Measurements from ENCODE around the gene TEX48.

TEX48 gene, protein sequence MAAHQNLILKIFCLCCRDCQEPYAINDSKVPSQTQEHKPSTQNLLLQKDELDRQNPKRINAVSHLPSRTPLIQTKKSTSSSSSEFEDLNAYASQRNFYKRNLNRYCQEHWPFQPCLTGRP

DNA sequence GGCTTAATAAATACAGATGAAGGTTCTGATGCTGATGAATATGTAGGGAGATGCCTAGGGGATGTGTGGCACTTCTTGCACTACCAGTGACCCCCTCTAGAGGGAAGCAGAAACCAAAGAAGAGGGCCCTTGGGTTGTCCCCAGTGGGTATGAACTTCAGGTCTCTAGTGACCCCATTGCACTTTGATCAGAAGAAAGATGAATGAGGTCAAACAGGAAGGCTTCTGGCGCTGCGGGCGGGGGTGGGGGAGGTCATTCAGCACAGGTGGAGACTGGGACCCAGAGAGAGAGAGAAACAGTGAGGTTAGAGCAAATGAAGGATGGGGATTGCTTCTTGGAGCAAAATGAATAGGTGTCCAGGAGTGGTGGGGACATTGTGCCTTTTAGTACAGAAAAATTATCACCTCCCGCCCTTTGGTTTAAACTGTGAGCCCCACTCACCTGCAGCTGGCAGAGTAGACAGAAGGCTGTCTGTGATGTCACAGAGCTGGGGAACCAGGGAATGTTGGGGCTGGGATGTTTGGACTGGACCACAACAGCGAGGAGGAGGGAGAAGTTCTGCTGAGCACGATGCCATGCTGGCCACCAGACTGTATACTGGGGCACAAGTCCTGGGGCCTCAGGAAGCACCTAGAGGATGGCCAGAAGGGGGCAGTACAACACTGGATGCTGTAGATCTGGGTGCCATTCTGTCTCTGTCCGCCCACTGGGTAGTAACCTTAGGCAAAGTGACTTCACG is at the start of gene TEX48:
TSS of gene TEX48 (minus strand) at position 599 of the 739 bp plus-strand sequence. CDS start 10,469 bp downstream, outside the sequence.
- TF ChIP-seq GATA3 (IDR thresholded peaks at IDR 0.05; ENCODE audit: low read depth, low read length): no peak
- TF ChIP-seq GATA2 (IDR thresholded peaks at IDR 0.05; ENCODE audit: low read depth, low read length): no peak

DNA sequence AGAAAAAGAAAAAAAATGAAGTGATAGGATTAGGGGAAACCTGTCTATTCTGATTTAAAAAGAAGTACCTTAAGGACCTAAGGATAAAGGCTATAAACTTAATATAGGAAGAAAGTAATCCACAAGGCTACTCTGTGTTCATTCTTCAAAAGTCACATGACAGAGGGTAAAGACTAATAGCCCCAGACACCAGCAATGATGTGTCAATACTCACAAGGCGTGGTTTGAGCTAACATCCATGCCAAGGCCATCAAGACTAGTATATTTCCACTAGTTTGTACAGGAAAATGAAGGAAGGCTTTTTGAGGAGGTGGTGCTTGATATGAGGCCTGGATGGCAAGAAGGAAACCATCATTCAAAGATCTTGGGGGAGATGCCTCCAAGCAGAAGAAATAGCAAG is 49.7 kb upstream of the TEX48 start:
- TF ChIP-seq GATA2 (IDR thresholded peaks at IDR 0.05; ENCODE audit: low read depth, low read length) (no peak), GATA3 (IDR thresholded peaks at IDR 0.05; ENCODE audit: low read depth, low read length) (no peak)

DNA sequence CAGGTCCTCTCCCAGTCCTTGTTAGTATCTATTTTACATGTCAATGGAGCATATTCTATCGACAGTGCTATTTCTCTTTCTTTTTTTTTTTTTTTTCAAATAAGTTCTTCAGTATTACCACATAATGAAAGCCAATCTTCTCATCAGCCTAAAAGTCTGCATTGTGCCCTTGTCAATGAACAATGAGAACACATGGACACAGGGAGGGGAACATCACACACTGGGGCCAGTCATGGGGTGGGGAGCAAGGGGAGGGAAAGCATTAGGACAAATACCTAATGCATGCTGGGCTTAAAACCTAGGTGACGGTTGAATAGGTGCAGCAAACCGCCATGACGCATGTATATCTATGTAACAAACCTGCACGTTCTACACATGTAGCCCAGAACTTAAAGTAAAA is 47.7 kb upstream of the TEX48 start:
- TF ChIP-seq GATA3 (IDR thresholded peaks at IDR 0.05; ENCODE audit: low read depth, low read length) (no peak), GATA2 (IDR thresholded peaks at IDR 0.05; ENCODE audit: low read depth, low read length) (no peak)

DNA sequence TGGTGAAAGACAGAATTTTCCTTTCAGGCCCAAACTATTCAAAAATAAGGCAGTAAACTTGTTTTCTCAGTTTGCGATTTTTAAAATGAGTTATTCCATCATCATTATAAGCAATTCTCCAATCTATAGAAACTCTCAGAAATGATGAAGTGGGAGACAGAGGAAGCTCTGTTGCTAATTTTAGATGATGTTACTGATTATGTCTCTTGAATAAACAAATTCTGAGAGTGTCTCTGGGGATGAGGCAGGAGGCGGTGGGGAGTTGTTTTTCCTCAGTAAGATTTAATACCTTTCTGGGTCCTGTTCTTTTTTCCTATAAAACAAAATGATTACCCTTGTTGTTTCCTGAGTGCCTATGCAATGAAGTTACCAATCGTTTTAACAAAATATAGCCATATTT is 43.9 kb upstream of the TEX48 start:
- no peak for TF ChIP-seq GATA2 (IDR thresholded peaks at IDR 0.05; ENCODE audit: low read depth, low read length)
- TF ChIP-seq GATA3 (IDR thresholded peaks at IDR 0.05; ENCODE audit: low read depth, low read length): no peak

DNA sequence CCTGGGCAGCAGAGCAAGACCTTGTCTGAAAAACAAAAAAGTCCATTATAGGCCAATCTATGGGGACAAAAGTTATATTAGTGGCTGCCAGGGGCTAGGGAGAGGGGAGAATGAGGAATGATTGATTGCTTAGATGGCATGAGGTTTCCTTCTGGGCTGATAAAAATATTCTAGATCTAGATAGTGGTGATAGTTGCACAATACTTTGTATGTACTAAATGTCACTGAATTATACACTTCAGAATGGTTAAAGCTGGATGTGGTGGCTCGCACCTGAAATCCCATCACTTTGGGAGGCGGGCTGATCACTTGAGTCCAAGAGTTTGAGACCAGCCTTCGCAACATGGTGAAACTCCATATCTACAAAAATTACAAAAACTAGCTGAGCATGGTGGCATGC is 42.8 kb upstream of the TEX48 start:
- TF ChIP-seq GATA3 (IDR thresholded peaks at IDR 0.05; ENCODE audit: low read depth, low read length) (no peak), GATA2 (IDR thresholded peaks at IDR 0.05; ENCODE audit: low read depth, low read length) (no peak)

DNA sequence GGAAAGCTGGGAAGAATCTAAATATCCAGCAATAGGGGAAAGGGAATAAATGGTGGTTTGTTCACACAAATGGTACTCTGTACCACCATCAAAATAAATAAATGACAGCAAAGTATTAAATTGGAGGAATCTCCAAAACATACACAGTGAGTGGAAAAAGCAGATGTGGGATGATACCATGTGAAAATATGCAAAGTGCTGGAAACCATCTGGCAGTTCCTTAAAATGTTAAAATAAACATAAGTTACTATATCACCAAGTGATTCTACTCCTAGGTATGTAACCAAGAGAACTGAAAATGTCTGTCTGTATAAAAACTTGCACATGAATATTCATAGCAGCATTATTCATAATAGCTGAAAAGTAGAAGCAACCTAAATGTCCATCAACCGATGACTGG is 41.9 kb upstream of the TEX48 start:
- TF ChIP-seq GATA2 (IDR thresholded peaks at IDR 0.05; ENCODE audit: low read depth, low read length) (no peak), GATA3 (IDR thresholded peaks at IDR 0.05; ENCODE audit: low read depth, low read length) (no peak)

DNA sequence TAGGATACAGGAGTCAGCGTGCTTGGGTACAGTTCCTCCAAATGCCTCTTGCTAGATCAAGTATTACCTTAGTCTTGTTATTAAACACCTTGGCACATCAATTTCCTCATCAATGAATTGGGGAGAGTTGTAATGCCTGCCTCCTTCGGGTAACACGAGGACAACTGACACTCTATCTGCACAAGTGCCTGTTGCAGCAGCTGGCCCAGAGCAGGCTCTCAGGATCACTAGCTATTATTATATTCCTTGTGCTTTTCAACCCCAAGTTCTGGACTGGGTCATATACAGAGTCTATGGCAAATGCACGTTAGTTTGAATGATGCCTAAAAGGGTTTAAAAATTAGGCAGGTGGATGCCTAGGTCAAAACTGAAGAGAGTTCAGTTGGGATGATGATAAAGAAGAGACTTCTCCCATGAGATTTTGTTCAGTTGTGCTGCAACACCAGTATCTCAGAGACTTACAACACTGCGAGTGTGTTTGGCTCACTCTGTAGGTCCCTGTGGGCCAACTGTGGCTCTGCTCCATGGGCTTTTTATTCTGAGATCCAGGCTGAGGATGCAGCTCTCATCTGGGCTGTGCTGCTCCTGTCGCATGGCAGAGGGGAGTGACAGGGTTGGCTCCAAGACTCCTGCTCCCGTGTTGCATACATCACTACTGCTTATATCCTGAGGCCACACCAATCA is 41.1 kb upstream of the TEX48 start:
- TF ChIP-seq GATA2 (IDR thresholded peaks at IDR 0.05; ENCODE audit: low read depth, low read length) (no peak), GATA3 (IDR thresholded peaks at IDR 0.05; ENCODE audit: low read depth, low read length) (no peak)

DNA sequence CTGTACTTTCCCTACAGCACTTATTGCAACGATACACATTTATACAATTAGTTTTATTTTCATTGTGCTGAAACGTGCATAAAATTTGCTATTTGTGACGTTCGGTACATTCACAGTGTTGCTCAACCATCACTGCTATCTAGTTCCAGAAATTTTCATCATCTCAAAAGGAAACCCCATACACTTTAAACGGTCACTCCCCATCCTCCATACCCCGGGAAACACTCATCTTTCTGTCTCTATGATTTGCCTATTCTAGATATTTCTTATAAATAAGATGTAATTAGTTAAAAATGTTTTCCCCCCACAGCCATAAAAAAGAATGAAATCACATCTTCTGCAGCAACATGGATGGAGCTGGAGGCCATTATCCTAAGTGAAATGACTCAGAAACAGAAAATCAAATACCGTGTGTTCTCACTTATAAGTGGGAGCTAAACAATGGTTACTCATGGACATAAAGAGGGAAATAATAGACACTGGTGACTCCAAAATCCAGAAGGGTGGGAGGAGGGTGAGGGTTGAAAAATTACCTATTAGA is 40.2 kb upstream of the TEX48 start:
- TF ChIP-seq GATA3 (IDR thresholded peaks at IDR 0.05; ENCODE audit: low read depth, low read length) (no peak), GATA2 (IDR thresholded peaks at IDR 0.05; ENCODE audit: low read depth, low read length) (no peak)

DNA sequence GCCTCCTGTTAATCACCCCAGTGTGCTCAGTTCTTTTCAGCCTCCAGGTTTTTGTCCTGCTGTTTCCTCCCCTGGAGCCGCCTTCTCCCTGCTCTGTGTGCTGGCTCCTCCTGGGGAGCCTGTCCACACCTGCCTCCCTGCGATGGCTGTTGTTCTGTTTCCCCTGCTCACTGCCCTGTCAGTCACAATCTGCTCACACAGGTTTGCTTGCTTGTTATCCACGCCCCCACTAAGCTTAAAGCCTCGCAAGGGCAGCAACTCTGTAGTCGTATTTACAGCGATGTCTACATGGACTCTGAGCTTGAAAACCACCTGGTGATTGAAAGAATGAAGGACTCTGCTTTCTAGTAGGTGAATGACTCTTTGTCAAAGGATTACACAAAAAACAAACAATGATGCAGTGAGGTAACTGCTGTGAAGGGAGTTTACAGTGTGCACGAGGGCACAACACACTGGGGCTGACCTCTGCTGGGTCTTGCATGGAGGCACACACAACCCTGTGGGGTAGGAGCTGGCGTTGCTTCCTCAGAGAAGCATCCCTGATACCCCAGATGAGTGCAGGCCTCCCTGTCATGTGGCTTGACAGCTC is 39.6 kb upstream of the TEX48 start:
- TF ChIP-seq GATA2 (IDR thresholded peaks at IDR 0.05; ENCODE audit: low read depth, low read length) (no peak), GATA3 (IDR thresholded peaks at IDR 0.05; ENCODE audit: low read depth, low read length) (no peak)

DNA sequence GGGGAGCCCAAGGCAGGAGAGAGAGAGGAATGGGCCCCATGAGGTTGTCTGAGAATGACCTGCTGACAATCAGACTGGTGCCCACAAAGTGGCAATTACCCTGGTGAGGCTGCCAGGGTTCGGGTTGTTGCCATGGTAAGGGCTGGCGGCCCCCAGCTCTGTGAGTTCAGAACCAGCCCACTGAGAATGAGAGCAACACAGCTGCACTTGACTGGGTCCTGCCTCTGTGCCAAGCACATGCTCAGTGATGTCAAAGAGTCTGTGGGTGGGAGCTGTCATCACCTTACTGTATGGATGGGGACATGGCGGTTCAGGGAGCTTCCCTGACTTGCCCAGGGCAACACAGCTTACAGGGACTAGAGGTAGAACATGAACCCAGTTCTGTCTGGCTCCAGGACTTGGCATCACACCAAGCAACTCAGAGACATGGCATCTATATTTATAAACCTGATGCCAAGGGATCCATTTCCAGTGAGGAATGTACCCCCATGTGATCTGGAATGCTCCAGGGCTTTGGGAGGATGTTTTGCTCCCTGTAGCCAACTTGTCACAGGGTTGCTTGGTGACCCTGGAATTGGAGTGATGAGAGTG is 38.2 kb upstream of the TEX48 start:
- no peak for TF ChIP-seq GATA3 (IDR thresholded peaks at IDR 0.05; ENCODE audit: low read depth, low read length)
- TF ChIP-seq GATA2 (IDR thresholded peaks at IDR 0.05; ENCODE audit: low read depth, low read length): no peak

DNA sequence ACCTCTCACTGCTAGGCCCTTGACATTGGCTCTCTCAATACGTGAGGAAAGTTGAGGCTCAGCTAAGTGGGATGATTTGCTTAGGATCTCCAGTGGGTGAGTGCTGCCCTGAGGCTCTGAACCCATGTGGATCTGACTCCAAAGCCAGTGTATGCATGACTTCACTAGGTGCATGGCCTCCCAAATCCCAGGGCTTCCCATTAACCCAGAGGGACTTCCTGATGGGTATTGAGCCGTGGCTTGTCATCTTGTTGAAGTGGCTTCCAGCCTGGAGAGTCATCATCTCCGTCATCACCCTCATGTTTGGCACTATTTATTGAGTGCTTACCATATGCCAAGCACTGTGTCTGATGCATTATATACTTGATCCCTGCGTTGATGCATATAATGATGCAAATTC is 37.3 kb upstream of the TEX48 start:
- TF ChIP-seq GATA2 (IDR thresholded peaks at IDR 0.05; ENCODE audit: low read depth, low read length): no peak
- TF ChIP-seq GATA3 (IDR thresholded peaks at IDR 0.05; ENCODE audit: low read depth, low read length): no peak

DNA sequence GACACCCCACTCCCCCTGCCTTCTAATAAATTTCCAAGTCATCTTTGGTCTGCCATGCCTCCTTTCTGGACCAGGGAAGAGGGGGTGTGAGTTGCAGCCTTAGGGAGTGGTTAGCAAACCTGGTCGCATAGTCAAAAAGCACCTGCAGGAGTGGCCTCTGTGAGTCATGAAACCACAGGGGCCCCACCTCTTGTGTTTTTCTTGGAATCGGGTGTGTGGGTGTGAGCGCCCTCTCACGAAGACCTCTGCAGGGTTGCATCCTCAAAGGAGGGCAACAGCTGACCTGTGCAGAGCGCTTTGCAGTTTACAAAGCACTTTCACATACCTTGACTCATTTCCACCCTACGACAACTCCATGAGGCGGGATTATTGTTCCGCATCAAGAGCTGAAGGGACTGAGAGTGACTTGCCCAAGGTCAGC is 36.8 kb upstream of the TEX48 start:
- TF ChIP-seq GATA2 (IDR thresholded peaks at IDR 0.05; ENCODE audit: low read depth, low read length) (no peak), GATA3 (IDR thresholded peaks at IDR 0.05; ENCODE audit: low read depth, low read length) (no peak)

DNA sequence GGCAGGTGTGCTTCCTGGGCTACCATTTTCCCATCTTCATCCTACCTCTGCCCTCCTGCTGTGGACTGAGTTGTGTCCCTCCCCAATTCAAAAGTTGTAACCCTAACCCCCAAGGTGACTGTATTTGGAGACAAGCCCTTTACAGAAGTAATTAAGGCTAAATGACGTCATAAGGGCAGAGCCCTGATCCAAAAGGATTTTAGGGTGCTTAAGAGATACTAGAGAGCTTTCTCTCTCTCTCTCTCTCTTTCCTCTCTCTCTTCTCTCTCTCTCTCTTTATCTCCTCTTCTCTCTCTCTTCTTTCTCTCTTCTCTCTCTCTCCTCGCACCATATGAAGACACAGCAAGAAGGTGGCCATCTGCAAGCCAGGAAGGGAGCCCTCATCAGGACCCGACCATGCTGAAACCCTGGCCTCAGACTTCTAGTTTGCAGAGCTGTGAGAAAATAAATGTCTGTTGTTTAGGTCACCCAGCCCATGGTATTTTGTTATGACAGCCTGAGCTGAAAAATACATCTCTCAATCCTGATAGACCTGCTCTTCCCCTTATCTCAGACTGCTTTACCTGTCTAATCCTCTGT is 36.0 kb upstream of the TEX48 start:
- TF ChIP-seq GATA3 (IDR thresholded peaks at IDR 0.05; ENCODE audit: low read depth, low read length) (no peak), GATA2 (IDR thresholded peaks at IDR 0.05; ENCODE audit: low read depth, low read length) (no peak)

DNA sequence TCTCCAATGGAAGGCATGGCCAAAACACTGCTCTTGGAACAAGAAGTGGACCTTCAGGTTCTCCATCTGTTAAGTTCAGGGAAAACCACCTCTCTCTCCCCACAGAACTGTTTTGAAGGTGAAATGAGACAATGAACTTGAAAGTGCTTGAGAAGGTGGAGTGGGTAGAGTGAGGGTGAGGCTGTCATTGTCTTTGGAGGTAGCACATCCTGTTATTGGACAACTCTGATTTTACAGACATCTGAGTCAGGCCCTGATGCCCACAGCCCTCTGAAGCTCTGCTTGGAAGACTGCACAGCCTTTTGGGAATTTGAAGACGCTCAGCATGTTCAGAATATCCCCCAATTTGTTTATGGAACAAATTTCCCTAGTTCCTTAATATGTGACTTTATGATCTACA is 27.6 kb upstream of the TEX48 start:
- TF ChIP-seq GATA3 (IDR thresholded peaks at IDR 0.05; ENCODE audit: low read depth, low read length) (no peak), GATA2 (IDR thresholded peaks at IDR 0.05; ENCODE audit: low read depth, low read length) (no peak)
